GM21723 (cell line): ENCODE results near the gene TRAPPC2L.

ENCODE experiments used
- ATAC-seq: cut with Tn5 transposase; IDR thresholded peaks from one replicate; pipeline ENCODE4 v1.9.1; 2021; ENCODE audit warnings: mild to moderate bottlenecking, moderate library complexity; ENCODE audit not compliant: unreplicated experiment

The TRAPPC2L gene

DNA sequence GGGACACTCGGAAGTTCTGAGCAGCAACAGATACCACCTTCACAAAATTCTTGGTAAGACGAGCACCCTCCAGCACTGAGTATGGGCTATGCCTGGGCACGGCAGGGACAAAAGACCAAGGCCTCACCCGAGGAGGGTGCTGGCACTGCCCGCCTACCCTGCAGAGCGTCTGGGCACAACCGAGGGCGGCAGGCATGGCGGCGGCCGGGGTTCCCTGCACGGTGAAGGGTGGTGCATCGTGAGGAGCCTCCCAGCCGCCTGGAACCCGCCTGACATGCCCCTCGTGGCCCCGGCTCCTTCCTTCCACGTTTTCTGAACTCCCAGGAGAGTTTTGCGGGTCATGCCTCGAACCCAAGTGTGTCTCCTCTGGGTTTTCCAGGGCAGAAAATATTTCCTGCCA is 19.1 kb upstream of the TRAPPC2L start:
- ATAC-seq = no peak

DNA sequence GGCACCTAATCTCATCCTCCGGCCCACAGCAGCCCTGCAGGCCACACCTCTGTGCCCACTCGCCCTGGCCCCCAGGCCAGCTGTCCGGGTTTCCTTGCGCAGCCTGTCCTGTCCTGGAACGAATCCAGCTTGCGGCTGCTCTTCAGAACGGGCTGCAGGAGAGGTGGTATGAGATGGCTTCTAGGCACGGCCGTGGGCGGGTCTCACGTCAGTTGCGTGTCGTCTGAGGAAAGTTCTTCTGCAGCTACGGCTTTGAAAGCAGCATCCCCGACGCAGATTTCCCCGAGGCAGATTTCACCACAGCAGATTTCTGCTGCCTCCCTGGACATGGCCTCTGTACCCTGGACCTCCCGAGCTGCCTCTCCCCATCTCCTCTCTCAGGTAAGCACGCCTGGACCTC is 18.4 kb upstream of the TRAPPC2L start:
- no peak for ATAC-seq

DNA sequence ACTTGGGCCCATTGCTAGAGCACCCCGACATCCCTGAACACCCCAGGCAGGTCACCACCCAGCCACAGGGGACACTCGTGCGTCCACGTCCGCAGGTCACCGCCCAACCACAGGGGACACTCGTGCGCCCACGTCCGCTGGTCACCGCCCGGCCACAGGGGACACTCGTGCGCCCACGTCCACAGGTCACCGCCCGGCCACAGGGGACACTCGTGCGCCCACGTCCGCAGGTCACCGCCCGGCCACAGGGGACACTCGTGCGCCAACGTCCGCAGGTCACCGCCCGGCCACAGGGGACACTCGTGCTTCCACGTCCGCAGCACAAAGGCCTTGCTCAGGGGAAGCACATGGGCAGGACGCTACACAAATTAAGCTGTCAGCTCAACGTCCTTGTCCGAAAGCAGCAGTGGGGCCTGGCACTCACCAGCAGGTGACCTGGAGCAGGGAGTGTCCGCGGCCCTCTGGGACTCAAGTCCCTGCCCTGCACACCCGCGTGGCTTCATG is 17.8 kb upstream of the TRAPPC2L start:
- no peak for ATAC-seq

DNA sequence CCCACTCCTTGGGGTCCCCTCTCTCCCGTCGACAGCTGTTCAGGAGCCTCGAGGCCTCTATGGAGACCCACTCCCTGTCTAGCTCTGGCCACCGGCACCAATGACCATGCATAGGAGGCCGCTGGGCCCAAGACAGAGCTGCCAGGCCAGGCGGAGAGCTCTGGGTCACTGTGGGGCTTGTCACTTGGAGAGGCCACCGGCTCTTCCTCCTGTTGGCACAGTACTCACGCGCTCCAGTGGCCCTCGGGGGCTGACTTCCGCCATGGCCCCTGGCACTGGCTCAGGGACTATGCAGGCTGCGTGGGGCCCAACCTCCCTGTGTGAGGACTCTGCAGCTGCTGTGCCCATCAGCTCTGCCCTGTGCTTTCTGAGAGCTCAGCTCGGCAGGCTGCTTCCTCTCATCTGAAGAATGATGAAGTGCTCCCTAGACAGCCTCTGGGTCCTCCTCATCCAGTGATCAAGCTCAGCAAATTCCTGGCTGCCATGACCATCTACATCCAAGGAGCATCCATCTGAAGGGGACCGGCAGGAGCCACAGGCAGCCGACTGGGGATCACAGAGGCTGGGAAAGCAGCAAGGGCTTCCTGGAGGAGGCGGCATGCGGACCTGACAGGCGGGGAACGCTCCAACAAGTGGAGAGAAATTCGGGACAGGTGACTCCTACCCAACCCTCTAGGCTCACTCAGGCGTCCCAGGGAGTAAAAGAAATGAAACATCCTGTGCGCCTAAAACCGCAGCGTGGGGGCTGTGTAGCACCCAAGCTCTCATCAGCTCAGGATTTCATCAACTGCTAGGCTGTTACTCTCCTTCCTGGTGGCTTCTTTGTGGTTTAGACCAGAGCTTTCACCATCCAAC is 17.0 kb upstream of the TRAPPC2L start:
- ATAC-seq = no peak

- no peak for ATAC-seq
Measured at GRCh38 chr16:88840600-88841215, 16.2 kb upstream of the TRAPPC2L start.

DNA sequence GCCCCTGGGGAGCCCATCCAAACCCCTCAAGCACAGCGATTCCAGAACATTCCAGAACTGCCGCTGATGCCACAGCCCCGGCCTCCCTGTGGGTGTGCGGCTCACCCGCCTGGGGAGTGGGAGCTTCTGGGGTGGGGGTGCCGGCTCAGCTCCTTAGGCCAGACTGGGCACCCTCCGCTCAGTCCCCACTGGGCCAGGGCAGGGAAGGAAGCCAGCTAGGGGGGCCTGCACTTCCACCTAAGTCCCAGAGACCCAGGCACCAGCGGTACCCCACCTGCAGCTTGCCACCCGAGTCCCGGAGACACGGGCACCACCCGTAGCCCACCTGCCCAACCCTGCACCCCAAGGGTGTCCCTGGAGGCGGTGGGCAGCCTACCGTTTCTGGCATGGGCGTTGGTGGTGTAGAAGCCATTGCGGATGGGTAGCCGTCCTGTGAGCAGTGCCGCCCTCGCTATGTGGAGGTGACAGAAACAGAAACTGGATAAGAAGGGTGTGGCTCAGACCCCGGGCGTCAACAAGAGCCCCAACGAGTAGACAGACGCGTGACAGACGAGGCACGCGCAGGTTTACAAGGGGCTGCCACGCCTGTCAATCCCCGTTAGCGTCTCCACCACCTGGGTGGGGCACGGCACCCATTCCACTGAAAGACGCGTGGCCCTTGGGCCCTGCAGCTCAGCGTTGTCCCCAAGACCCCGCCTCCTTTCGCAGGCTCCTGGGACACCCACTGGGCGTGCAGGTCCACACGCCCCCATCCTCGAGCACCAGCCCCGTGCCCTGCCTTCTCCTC is 15.2 kb upstream of the TRAPPC2L start:
- no peak for ATAC-seq

- no peak for ATAC-seq
Measured at GRCh38 chr16:88842308-88842756, 14.6 kb upstream of the TRAPPC2L start.

GRCh38 chr16:88842806-88843205 is 14.1 kb upstream of the TRAPPC2L start:
- no peak for ATAC-seq

DNA sequence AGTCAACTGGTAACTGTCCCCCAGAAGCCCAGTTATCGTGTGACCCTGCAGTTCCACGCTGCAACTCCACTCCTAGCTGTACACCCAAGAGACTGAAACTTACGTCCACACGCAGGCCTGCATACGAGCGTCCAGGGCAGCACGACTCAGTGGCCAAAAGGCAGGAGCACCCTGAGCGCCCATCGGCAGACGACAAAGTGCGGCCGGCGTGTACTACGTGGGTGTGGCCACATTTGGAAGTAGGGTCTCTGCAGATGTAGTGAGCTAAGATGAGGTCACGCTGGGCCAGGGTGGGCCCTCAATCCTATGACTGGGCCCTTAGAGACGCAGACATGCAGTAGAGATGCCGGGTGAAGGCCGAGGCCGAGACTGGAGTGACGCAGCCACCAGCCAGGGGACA is 13.7 kb upstream of the TRAPPC2L start:
- no peak for ATAC-seq

DNA sequence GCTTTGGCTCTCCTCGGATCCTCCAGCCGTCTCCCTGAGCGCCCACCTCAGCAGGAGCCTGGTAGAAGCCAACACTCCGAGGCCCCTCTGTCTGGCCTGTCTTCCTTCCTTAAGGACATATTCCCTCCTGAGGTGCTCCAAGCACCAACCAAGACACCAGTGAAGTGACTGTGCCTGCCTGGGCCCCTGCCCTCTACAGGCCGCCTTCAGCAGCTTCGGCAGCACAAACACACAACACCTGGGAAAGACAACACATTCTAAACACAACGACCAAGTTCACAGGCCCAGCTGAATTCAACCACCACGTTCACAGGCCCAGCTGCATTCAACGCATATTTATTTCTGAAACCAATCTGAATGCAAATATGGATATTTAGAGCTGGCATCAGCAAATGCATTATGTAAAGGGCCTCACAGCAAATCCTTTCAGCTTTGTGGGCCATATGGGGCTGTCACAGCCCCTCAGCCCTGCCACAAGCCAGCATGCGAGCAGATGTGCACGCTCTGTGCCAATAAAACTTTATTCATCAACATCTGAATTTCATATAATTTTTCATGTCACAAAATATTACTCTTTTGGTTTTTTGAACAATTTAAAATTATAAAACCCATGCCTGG is 12.4 kb upstream of the TRAPPC2L start:
- no peak for ATAC-seq

DNA sequence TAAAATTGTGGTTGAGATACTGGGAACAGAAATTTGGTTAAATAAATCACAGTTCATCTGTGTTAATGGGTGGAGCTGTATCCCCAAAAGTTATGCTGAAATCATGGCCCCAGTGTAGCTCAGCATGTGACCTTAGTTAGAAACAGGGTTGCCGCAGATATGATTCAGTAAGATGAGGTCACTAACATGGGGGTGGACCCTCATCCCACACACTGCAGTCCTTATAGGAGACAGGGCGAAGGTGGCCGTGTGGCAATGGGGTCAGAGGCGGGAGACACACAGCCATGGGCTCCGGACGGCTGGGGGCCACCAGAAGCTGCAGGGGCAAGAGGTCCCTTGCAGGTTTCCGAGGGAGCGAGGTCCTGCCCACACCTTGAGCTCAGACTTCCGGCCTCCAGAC is 10.8 kb upstream of the TRAPPC2L start:
- ATAC-seq = no peak

DNA sequence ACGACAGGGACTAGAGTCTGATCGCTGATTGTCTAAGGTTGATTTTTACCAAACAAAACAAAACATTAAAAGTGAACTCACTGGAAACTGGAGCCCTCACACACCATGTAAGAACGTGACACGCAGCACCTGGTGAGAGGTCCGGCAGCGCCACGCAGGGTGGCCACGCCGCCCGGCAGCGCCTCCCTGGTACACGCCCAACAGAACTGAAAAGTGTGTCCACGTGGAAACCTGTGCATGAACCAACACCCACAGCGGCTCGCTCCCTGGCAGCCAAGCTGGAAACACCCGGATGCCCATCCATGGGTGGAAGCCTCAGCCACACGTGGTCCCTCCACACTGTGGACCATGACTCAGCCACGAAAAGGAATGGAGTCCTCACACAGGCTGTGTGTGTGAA is 9.3 kb upstream of the TRAPPC2L start:
- ATAC-seq = no peak

DNA sequence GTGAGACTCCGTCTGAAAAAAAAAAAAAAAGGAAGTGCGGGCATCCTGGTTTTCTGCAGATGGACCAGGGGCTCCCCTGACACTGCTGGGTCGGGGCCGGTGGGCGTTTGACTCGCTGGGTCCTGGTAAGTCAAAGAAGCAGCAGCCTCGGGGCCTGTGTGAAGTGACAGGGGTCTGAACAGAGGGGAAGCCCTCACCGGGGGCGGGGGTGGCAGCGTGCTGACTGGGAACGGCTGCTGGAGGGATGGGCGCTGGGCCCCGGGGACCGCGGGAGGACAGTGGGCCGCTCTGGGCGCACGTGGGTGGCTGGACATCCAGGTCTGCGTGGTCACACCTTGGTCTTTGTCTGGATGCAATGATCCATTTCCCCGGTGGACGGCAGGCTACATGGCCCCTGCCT is 8.4 kb upstream of the TRAPPC2L start:
- no peak for ATAC-seq

DNA sequence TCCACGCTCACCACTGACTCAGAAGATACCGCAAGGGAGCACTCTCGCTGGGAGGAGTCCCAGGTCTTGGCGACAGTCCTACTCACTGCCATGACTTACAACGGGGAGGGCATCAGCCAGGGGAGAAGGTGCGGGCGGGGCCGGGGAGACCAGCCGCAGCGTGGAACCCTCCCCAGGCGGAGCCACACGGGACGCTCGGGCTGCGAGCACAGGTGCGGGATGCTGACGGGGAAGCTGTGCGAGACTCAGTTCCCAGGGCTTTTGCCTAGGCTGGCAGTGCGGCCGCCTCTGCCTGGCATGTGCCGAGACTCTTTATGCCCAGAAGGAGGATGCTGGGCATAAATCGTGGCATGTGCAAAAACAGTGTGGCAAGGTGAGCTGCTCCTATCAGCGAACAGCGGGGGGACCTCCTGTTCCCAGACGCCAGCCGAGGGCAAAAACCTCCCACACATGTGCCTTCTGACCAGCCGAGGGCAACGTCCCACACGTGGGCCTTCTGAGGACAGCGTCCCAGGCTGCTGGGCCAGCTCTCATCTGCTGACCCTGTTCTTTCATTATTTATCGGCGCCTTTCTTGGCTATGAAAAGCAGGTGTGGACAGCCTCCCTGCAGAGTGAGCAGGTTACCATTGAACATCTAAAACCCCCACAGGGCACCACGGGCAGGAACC is 6.3 kb upstream of the TRAPPC2L start:
- no peak for ATAC-seq

- no peak for ATAC-seq
Measured at GRCh38 chr16:88851616-88852015, 5.3 kb upstream of the TRAPPC2L start.

DNA sequence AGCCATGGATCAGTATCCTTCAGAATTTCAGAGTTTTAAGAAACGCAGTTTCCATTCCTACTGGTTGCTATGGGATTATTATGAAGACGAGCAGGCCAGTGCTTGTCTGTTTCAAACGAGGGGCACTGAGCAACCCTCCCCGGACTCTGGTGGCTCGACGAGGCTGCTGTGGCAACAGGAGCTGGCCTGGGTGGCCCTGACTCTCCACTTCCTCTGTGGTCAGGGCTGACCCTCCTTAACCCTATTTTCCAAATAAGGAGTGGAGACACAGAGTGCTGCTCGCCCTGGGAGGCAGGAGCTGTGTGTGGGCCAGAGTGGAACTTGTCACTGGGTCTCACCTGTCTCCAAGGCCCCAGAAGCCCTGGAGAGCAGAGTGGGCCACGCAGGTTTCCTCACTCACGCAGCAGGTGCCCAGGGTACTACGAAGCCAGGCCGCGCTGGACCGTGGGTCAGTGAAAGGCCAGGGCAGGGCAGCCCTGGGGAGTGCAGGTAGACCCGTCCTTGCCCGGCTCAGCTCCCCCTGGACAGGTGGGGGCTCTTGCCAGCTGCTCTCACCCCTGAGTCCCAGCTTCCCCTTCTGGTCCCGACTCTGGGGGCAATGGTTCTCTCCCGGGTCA is 3.5 kb upstream of the TRAPPC2L start:
- ATAC-seq = no peak

DNA sequence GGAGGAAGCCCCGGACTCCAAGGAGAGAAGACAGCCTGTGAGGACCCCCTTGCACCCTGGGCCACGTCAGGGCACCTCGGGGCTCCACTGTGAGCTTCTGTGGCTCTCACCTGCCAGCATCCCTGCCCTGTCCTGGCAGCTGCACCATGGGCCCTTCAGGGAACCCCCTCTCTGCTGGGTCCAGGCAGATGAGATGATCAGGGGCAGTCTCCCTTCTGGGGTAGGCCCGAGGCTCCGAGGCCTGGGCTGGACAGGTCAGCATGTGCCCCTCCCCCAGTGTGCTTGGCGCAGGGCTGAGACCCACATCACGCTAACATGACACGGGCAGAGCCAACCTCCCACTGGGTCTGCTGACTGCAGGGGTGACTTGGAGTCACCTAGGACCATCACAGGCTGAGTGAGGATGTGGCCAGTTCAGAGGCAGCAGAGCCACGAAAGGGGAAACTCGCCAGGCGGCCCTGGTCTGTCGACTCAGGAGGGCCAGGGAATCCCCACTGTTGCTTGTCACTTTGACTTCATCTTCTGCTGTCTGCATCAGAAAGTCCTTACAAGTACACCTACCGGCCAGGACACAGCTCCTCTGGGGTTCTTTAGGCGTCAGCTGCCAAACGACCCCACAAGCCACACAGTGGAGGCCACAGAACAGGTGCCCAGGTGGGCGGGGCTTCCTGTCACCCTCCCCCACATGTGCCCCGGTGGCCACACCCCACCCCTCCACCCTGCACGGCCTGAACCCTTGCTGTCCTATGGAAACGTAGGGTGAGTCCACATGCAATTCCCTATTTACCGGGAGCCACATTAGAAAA is 2.4 kb upstream of the TRAPPC2L start:
- no peak for ATAC-seq

- ATAC-seq = no peak
Measured at GRCh38 chr16:88855176-88855575, 1.8 kb upstream of the TRAPPC2L start.

GRCh38 chr16:88855736-88856121 is 1.2 kb upstream of the TRAPPC2L start:
- no peak for ATAC-seq
